ENCODE measurements around the gene BGN.

Gene BGN

DNA sequence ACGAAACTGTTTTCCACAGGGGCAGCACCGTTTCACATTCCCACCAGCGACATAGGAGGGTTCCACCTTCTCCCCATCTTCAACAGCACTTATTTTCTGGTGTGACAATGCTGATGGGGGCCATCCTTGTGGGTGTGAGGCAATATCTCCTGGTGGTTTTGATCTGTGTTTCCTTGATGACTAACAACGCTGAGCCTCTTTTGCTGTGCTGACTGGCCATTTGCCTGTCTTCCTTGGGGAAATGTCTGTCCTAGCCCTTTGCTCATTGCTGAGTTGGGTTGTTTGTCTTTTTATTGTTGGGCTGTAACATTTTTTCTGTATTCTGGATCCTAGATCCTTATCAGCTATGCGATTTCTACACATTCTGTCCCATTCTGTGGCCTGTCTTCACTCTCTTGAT is 56.4 kb downstream of the BGN start:
- TF ChIP-seq ZFX (IDR thresholded peaks at IDR 0.05; ENCODE audit: borderline replicate concordance) = no peak
- TF ChIP-seq, protein P1, sequence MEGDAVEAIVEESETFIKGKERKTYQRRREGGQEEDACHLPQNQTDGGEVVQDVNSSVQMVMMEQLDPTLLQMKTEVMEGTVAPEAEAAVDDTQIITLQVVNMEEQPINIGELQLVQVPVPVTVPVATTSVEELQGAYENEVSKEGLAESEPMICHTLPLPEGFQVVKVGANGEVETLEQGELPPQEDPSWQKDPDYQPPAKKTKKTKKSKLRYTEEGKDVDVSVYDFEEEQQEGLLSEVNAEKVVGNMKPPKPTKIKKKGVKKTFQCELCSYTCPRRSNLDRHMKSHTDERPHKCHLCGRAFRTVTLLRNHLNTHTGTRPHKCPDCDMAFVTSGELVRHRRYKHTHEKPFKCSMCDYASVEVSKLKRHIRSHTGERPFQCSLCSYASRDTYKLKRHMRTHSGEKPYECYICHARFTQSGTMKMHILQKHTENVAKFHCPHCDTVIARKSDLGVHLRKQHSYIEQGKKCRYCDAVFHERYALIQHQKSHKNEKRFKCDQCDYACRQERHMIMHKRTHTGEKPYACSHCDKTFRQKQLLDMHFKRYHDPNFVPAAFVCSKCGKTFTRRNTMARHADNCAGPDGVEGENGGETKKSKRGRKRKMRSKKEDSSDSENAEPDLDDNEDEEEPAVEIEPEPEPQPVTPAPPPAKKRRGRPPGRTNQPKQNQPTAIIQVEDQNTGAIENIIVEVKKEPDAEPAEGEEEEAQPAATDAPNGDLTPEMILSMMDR (IDR thresholded peaks at IDR 0.05) = no peak
- no peak overlapping the region for H3K27ac ChIP-seq

DNA sequence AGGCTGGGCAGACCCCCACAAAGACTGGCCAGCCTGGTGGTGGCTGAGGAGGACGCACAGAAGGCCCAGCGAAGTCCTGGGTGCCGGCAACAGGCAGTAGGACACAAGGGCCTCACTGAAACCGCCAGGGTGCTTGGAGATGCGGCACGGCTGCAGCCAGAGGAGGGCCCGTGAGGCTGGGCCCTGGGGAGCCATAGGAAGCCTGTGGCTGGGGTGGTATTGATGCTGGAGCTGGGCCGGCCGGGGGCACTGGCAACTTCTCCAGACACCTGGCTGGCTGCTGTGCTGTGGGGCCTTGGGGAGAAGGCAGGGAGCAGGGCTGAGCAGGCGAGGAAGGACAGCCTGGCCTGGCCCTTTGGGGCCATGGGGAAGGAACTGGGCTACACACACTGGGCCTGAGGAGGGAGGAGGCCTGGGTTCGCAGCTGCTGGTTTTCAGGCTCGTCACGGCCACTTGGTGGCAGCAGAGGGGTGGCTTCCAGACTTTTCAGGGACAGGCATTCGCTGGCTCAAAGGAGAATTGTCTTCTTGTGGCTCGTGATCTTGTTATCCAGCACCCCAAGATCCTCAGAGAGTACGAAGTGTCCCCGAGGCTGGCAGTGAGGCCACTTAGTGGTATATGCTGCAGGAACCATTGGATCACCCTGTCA is 59.9 kb downstream of the BGN start:
- no peak for TF ChIP-seq ZFX (IDR thresholded peaks at IDR 0.05; ENCODE audit: borderline replicate concordance)
- TF ChIP-seq, protein P1 (IDR thresholded peaks at IDR 0.05) = peak; percentile 71
- no peak overlapping the region for H3K27ac ChIP-seq

DNA sequence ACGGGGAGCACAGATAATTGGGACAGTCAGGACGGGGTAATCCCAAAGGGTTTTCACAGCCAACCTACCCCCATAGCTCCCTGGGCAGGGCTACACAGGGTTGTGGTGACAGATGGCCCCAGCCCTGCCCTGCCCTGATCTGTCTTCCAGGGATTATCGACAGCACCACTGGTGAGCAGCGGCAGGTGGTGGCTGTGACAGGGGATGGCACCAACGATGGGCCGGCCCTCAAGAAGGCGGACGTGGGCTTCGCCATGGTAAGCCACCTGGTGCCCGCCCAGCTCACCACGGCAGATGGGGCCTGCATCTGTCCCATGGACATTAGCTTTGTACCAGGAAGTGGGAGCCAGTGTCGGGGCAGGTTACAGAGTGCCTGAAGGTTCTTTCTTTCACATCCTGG is 62.0 kb downstream of the BGN start:
- TF ChIP-seq, protein P1 (IDR thresholded peaks at IDR 0.05) = no peak
- no peak for TF ChIP-seq ZFX (IDR thresholded peaks at IDR 0.05; ENCODE audit: borderline replicate concordance)
- no peak overlapping the region for H3K27ac ChIP-seq

DNA sequence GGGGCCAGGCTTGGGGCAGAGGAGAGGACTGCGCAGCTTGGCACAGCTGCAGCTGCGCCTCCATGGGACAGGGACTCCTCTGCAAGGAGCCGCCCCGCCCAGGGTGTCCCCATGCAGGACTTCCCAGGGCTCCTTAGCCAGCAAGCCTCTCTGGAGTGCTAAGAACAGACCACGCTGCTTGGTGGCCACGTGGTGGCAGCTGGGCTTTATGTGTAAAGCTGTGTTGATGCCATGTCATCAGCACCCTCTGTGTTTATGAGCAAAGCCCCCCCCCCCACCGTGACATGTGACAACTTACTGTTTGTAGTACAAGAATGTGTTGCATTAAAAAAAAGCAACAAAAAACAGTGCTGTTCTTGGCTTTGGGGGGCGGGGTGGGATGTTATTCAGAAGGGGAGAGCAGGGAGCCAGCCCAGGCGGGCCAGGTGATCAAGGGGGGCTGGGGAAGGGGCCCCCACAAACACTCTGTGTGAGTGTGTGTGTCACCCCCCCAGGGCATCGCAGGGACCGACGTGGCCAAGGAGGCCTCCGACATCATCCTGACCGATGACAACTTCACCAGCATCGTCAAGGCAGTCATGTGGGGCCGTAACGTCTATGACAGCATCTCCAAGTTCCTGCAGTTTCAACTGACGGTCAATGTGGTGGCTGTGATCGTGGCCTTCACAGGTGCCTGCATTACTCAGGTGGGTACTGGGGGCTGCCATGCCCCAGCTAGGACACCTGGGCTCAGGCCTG is 63.0 kb downstream of the BGN start:
- TF ChIP-seq, protein P1 (IDR thresholded peaks at IDR 0.05) = no peak
- TF ChIP-seq ZFX (IDR thresholded peaks at IDR 0.05; ENCODE audit: borderline replicate concordance) = no peak
- H3K27ac ChIP-seq = no peak overlapping the region
